Lung (tissue), 12 donors: Measurements from ENCODE around the gene SVBP. TPM values are rescaled to one million over a fixed set of nuclear protein-coding genes. Genes with fewer than 3 reads are reported as not detected.

Experiments used
- ATAC-seq: fragments of 200-7000 bp; cut with Tn5 transposase; one replicate; pipeline ENCODE4 v1.9.1; 2020; ENCODE audit warnings: moderate number of reproducible peaks; ENCODE audit not compliant: insufficient read depth, low FRiP score
- DNase-seq, 3 donors: peaks; one replicate each; pipeline ENCODE4 v3.0.0-alpha.2; 2013 to 2017
- H3K27ac ChIP-seq, 2 donors: one replicate each; pipeline ENCODE4 v1.5.1; 2013; ENCODE audit warnings: mild to moderate bottlenecking in 2 of 2, moderate library complexity in 2 of 2, control low read depth in 1 of 2, inconsistent platforms in 1 of 2, low read depth in 1 of 2, low read length in 1 of 2
- H3K27me3 ChIP-seq, 3 donors: one replicate each; pipeline ENCODE4 v1.5.1; 2013; ENCODE audit warnings: low read length in 2 of 3; ENCODE audit not compliant: control insufficient read depth in 3 of 3, insufficient read depth in 3 of 3
- H3K36me3 ChIP-seq, 4 donors: one replicate each; pipeline ENCODE4 v1.5.1; 2013; ENCODE audit warnings: low read length in 4 of 4, mild to moderate bottlenecking in 1 of 4, moderate library complexity in 1 of 4; ENCODE audit not compliant: control insufficient read depth in 4 of 4, insufficient read depth in 4 of 4
- H3K4me1 ChIP-seq, 5 donors: one replicate each; pipeline ENCODE4 v1.5.1; 2013; ENCODE audit warnings: low read length in 5 of 5, mild to moderate bottlenecking in 2 of 5, moderate library complexity in 1 of 5; ENCODE audit not compliant: control insufficient read depth in 5 of 5, insufficient read depth in 5 of 5
- H3K4me3 ChIP-seq: one replicate; pipeline ENCODE4 v1.5.1; 2013; ENCODE audit warnings: mild to moderate bottlenecking, control low read depth, moderate library complexity
- H3K9ac ChIP-seq, 2 donors: one replicate each; pipeline ENCODE4 v1.5.1; 2013; ENCODE audit warnings: low read length in 2 of 2, control low read depth in 1 of 2; ENCODE audit not compliant: insufficient read depth in 1 of 2
- H3K9me3 ChIP-seq, 4 donors: one replicate each; pipeline ENCODE4 v1.5.1; 2013; ENCODE audit warnings: low read length in 3 of 4, mild to moderate bottlenecking in 1 of 4, moderate library complexity in 1 of 4; ENCODE audit not compliant: control insufficient read depth in 4 of 4, insufficient read depth in 3 of 4
- WGBS, 2 donors: extraction: QIAGEN DNeasy Blood & Tissue Kit; methylation state at CpG; one replicate each; pipeline ENCODE4 v1.1.7; 2013; 5-methylcytosine and 5-hydroxymethylcytosine counted together
- polyA plus RNA-seq, 2 donors: library from polyadenylated mRNA; stranded (reverse); fragments of 200-250 nt; gene quantifications; one replicate each; pipeline ENCODE4 v1.2.1, GENCODE V29; 2013
- total RNA-seq, 2 donors: library from RNA; depleted of rRNA in 1 of 2; stranded (reverse); fragments of >200 nt in 1 of 2; gene quantifications; one replicate each; pipeline ENCODE4 v1.2.1, GENCODE V29; 2014 to 2021
- TF ChIP-seq, protein P1 (sequence below): IDR thresholded peaks from 2 replicates; pipeline ENCODE4 v1.5.1; 2012; ENCODE audit warnings: mild to moderate bottlenecking; ENCODE audit errors: control extremely low read depth, extremely low read depth
- donor health status: control.
- donor health status: control.
- donor health status: Bipolar disorder and iron deficiency.
- donor health status: healthy.
- donor health status: DM: yes; HTN: yes; CAD: no.

The SVBP gene
- total and polyA plus RNA-seq, 4 donors: 12.5 to 35.3 (median 26.0) TPM

DNA sequence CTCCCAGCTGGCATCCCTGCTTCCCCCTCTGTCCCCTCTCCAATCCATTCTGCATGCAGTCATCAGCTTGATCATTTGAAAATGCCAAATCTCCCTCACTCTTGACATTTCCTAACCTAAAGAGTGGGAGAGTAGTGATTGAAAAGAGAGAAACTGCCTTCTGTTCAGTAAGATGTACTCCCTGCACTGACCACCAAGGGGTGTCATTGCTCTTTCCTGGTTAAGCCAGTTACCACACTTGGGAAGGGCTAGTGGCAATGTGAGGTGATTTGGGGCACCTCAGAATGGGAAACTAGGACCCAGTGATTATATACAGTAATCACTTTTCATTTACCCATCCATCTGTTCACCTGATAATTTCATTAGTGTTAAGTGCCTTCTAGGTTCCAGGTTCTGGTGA, 39.3 kb downstream of the SVBP start:
- DNase-seq (peak in 2 of 3 donors; percentile 16 to 47), ATAC-seq (no peak)
- Histone ChIP-seq H3K4me1 (no peaks in the 10 kb centered on the region), H3K4me3 (no peak overlapping the region), H3K36me3 (peaks cover 24 to 31% (median 28%) of the 10 kb centered on the region in 4 donors), H3K9me3 (no peaks in the 10 kb centered on the region), H3K27me3 (no peaks in the 10 kb centered on the region), H3K27ac (no peak overlapping the region), H3K9ac (no peak overlapping the region)
- TF ChIP-seq, protein P1, sequence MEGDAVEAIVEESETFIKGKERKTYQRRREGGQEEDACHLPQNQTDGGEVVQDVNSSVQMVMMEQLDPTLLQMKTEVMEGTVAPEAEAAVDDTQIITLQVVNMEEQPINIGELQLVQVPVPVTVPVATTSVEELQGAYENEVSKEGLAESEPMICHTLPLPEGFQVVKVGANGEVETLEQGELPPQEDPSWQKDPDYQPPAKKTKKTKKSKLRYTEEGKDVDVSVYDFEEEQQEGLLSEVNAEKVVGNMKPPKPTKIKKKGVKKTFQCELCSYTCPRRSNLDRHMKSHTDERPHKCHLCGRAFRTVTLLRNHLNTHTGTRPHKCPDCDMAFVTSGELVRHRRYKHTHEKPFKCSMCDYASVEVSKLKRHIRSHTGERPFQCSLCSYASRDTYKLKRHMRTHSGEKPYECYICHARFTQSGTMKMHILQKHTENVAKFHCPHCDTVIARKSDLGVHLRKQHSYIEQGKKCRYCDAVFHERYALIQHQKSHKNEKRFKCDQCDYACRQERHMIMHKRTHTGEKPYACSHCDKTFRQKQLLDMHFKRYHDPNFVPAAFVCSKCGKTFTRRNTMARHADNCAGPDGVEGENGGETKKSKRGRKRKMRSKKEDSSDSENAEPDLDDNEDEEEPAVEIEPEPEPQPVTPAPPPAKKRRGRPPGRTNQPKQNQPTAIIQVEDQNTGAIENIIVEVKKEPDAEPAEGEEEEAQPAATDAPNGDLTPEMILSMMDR: peak; percentile 16

DNA sequence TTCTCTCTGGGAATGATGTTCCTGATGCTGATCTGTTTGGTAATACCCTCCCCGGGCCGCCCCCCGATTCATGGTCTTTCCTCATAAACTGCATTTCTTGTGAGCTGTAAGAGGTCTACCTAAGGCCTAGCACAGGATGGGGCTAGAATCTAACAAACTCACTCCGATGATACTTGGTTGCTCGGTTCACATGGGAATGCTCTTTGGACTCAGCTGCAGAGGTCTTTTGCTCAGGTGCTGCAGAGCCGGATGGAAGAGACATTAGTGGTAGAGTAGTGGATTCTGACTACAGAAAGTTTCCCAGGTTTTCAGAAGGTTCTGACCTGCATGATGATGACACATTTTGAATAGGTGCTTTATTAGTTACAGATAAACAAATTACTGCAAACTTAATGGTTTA, 40.7 kb downstream of the SVBP start:
- DNase-seq (no peak), ATAC-seq (no peak)
- peaks cover 24 to 31% (median 28%) of the 10 kb centered on the region in 4 donors for H3K36me3 ChIP-seq
- 96 to 97% methylated on average over 6 of the region's 6 CpGs for WGBS, 2 donors
- no peaks in the 10 kb centered on the region for H3K27me3 ChIP-seq
- H3K27ac ChIP-seq: no peak overlapping the region
- H3K9me3 ChIP-seq: no peaks in the 10 kb centered on the region
- no peak overlapping the region for H3K4me3 ChIP-seq
- no peak overlapping the region for H3K9ac ChIP-seq
- TF ChIP-seq, protein P1: no peak
- H3K4me1 ChIP-seq: peaks cover 0 to 2% (median 0%) of the 10 kb centered on the region in 5 donors

DNA sequence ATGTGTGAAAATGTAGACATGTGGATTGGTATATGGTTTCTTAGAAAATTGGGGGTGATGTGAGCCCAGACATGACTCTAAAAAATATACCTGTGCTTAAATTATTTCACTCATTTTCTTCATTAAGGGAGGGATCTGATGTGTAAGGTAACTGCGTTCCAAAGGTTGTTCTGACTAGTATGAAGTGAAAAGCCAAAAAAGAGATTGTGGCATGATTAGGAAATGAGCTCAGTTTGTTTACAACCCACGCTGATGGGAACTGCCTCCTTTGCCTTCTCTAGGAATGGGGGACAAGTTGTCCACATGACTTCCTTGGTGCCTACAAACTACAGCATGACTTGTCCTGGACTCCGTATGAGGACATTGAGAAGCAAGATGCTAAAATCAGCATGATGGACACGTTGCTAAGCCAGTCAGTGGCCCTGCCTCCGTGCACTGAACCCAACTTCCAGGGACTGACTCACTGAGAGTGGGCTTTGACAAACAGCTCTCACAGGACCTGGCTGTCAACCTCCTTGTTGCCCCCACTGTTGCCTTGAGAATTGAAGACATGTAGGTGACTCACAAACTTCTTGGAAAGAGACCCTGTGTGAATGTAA, 42.2 kb downstream of the SVBP start:
- DNase-seq: no peak
- no peaks in the 10 kb centered on the region for H3K9me3 ChIP-seq
- no peak overlapping the region for H3K4me3 ChIP-seq
- H3K4me1 ChIP-seq: peaks cover 0 to 2% (median 0%) of the 10 kb centered on the region in 5 donors
- ATAC-seq: no peak
- 87 to 88% methylated on average over 5 of the region's 5 CpGs for WGBS, 2 donors
- H3K36me3 ChIP-seq: peaks cover 22 to 31% (median 25%) of the 10 kb centered on the region in 4 donors
- no peak overlapping the region for H3K27ac ChIP-seq
- no peak overlapping the region for H3K9ac ChIP-seq
- TF ChIP-seq, protein P1: no peak
- no peaks in the 10 kb centered on the region for H3K27me3 ChIP-seq

DNA sequence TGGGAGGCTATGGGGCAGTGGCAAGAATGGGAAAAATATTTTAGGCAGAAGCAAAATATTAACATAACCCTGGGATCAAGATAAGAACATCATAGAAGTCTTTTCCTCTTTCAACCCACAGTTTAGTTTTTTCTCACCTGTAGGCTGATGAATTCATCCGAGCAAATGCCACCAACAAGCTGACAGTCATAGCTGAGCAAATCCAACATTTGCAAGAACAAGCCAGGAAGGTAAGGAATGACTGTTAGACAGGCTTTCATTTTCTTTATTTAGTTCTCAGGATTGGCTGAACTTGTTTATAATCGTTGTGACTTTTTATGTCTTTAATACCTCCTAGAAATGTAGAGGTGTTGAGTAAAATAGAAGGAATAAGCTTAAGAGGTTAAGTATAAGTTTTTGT, 43.8 kb downstream of the SVBP start:
- TF ChIP-seq, protein P1: no peak
- no peaks in the 10 kb centered on the region for H3K27me3 ChIP-seq
- peaks cover 0 to 5% (median under 1%) of the 10 kb centered on the region in 5 donors for H3K4me1 ChIP-seq
- H3K9me3 ChIP-seq: no peaks in the 10 kb centered on the region
- no peak overlapping the region for H3K4me3 ChIP-seq
- DNase-seq (no peak), ATAC-seq (no peak)
- no peak overlapping the region for H3K9ac ChIP-seq
- H3K36me3 ChIP-seq: peaks cover 22 to 33% (median 24%) of the 10 kb centered on the region in 4 donors
- 48% methylated on average over 2 of the region's 2 CpGs for WGBS, 2 donors
- no peak overlapping the region for H3K27ac ChIP-seq
